Sigmoid colon (tissue), 7 donors: Measurements from ENCODE around the gene LINC00305. TPM values are rescaled to one million over a fixed set of nuclear protein-coding genes. Genes with fewer than 3 reads are reported as not detected.

Experiments
- DNase-seq: peaks from one replicate; pipeline ENCODE4 v3.0.0-alpha.2; 2019
- H3K27ac ChIP-seq, 4 donors: fragments of 200-600 bp; sonication (generic); one replicate each; pipeline ENCODE4 v1.5.1; 2016 to 2019; ENCODE audit warnings: mild to moderate bottlenecking in 1 of 4
- H3K27me3 ChIP-seq, 3 donors: fragments of 200-600 bp; sonication (generic); one replicate each; pipeline ENCODE4 v1.5.1; 2019; ENCODE audit warnings: mild to moderate bottlenecking in 1 of 3
- H3K36me3 ChIP-seq, 4 donors: fragments of 200-600 bp; sonication (generic); one replicate each; pipeline ENCODE4 v1.5.1; 2016 to 2019
- H3K4me1 ChIP-seq, 4 donors: fragments of 200-600 bp; sonication (generic); one replicate each; pipeline ENCODE4 v1.5.1; 2017 to 2019
- H3K4me3 ChIP-seq, 4 donors: fragments of 200-600 bp; sonication (generic); one replicate each; pipeline ENCODE4 v1.5.1; 2017 to 2019; ENCODE audit warnings: mild to moderate bottlenecking in 2 of 4, moderate library complexity in 1 of 4
- H3K9me3 ChIP-seq, 4 donors: fragments of 200-600 bp in 3 of 4; sonication (generic) in 3 of 4; one replicate each; pipeline versions ENCODE4 v1.5.1 to v1.6.1; 2013 to 2019
- CTCF ChIP-seq, 4 experiments: fragments of 450-650 bp in 3 of 4; fragments of 200-600 bp in 1 of 4; IDR thresholded peaks; one replicate each; pipeline ENCODE4 v1.5.1; 2016 to 2019; ENCODE audit warnings: antibody characterized with exemption in 4 of 4, mild to moderate bottlenecking in 3 of 4, moderate library complexity in 2 of 4
- EP300 ChIP-seq, 4 donors: sonication (generic); formaldehyde crosslinking; IDR thresholded peaks; one replicate each; pipeline ENCODE4 v1.6.1; 2017; ENCODE audit warnings: antibody characterized with exemption in 4 of 4
- POLR2A ChIP-seq, 2 donors: fragments of 450-650 bp; IDR thresholded peaks; one replicate each; pipeline ENCODE4 v1.6.1; 2016; ENCODE audit warnings: antibody characterized with exemption in 2 of 2, mild to moderate bottlenecking in 2 of 2, moderate library complexity in 2 of 2
- POLR2AphosphoS5 ChIP-seq, 4 donors: sonication (generic); formaldehyde crosslinking; IDR thresholded peaks; one replicate each; pipeline ENCODE4 v1.6.1; 2017; ENCODE audit warnings: antibody characterized with exemption in 4 of 4
- WGBS, 2 donors: extraction: QIAGEN DNeasy Blood & Tissue Kit; methylation state at CpG; one replicate each; pipeline ENCODE4 v1.1.7; 2013; 5-methylcytosine and 5-hydroxymethylcytosine counted together
- intact Hi-C: fragments of 100-400 bp; cut with DNase I; formaldehyde crosslinking; loops from one replicate; pipeline ENCODE4 v1.15.1; 2023
- polyA plus RNA-seq, 3 donors: library from polyadenylated mRNA; stranded (reverse); fragments of 200-250 nt; gene quantifications; one replicate each; pipeline ENCODE4 v1.2.3, GENCODE V29; 2013
- total RNA-seq, 4 donors: library from RNA; depleted of rRNA; stranded (reverse); fragments of >200 nt; gene quantifications; one replicate each; pipeline ENCODE4 v1.1.0, GENCODE V29; 2016
- donor health status: healthy with polysubstance abuse.
- donor health status: Bipolar disorder and iron deficiency.
- donor health status: healthy.

LINC00305 gene
- total and polyA plus RNA-seq, 7 donors: not detected

- 50 to 59% methylated on average over 2 of the region's 2 CpGs for WGBS, 2 donors
- Histone ChIP-seq H3K27me3 (no peaks in the 10 kb centered on the region), H3K27ac (no peak overlapping the region), H3K4me1 (no peaks in the 10 kb centered on the region), H3K4me3 (no peak overlapping the region), H3K9me3 (no peaks in the 10 kb centered on the region), H3K36me3 (no peaks in the 10 kb centered on the region)
- intact Hi-C loops: no loop called here
- no peak for DNase-seq
- TF ChIP-seq POLR2A (IDR thresholded peaks at IDR 0.05): no peak
- TF ChIP-seq EP300 (IDR thresholded peaks at IDR 0.05): no peak
- no peak for TF ChIP-seq POLR2AphosphoS5 (IDR thresholded peaks at IDR 0.05)
- no peak for TF ChIP-seq CTCF (IDR thresholded peaks at IDR 0.05)
Measured at GRCh38 chr18:64052772-64053171, 96.1 kb downstream of the LINC00305 start.

GRCh38 chr18:64044616-64045015 lies 104.3 kb downstream of the LINC00305 start:
- no peak for TF ChIP-seq EP300 (IDR thresholded peaks at IDR 0.05)
- DNase-seq: no peak
- WGBS, 2 donors: 23 to 75% methylated on average over 5 of the region's 5 CpGs
- H3K27ac ChIP-seq: no peak overlapping the region
- H3K4me3 ChIP-seq: no peak overlapping the region
- H3K9me3 ChIP-seq: no peaks in the 10 kb centered on the region
- no peaks in the 10 kb centered on the region for H3K36me3 ChIP-seq
- H3K4me1 ChIP-seq: no peaks in the 10 kb centered on the region
- H3K27me3 ChIP-seq: no peaks in the 10 kb centered on the region
- intact Hi-C loops: no loop called here

- TF ChIP-seq EP300 (IDR thresholded peaks at IDR 0.05) (no peak), CTCF (IDR thresholded peaks at IDR 0.05) (no peak), POLR2AphosphoS5 (IDR thresholded peaks at IDR 0.05) (no peak), POLR2A (IDR thresholded peaks at IDR 0.05) (no peak)
- 93 to 96% methylated on average over 24 of the region's 24 CpGs for WGBS, 2 donors
- Histone ChIP-seq H3K36me3 (no peaks in the 10 kb centered on the region), H3K27me3 (no peaks in the 10 kb centered on the region), H3K4me1 (no peaks in the 10 kb centered on the region), H3K9me3 (no peaks in the 10 kb centered on the region), H3K27ac (no peak overlapping the region), H3K4me3 (no peak overlapping the region)
- intact Hi-C loops: no loop called here
- no peak for DNase-seq
Measured at GRCh38 chr18:64042728-64043358, 106.0 kb downstream of the LINC00305 start.

- Histone ChIP-seq H3K27ac (no peak overlapping the region), H3K36me3 (no peaks in the 10 kb centered on the region), H3K9me3 (no peaks in the 10 kb centered on the region), H3K4me1 (no peaks in the 10 kb centered on the region), H3K27me3 (no peaks in the 10 kb centered on the region), H3K4me3 (no peak overlapping the region)
- TF ChIP-seq CTCF (IDR thresholded peaks at IDR 0.05) (peak in 2 of 4 experiments; percentile 11 to 25), POLR2AphosphoS5 (IDR thresholded peaks at IDR 0.05) (no peak), EP300 (IDR thresholded peaks at IDR 0.05) (no peak), POLR2A (IDR thresholded peaks at IDR 0.05) (no peak)
- DNase-seq: no peak
- 19 to 21% methylated on average over 3 of the region's 3 CpGs for WGBS, 2 donors
- intact Hi-C loops: no loop called here
Measured at GRCh38 chr18:64037812-64038414, 111.0 kb downstream of the LINC00305 start.

- no peak for DNase-seq
- intact Hi-C loops: no loop called here
- Histone ChIP-seq H3K4me1 (no peaks in the 10 kb centered on the region), H3K4me3 (no peak overlapping the region), H3K27me3 (no peaks in the 10 kb centered on the region), H3K9me3 (no peaks in the 10 kb centered on the region), H3K36me3 (no peaks in the 10 kb centered on the region), H3K27ac (no peak overlapping the region)
- 64 to 76% methylated on average over 6 of the region's 6 CpGs for WGBS, 2 donors
- no peak for TF ChIP-seq EP300 (IDR thresholded peaks at IDR 0.05)
- no peak for TF ChIP-seq POLR2AphosphoS5 (IDR thresholded peaks at IDR 0.05)
- no peak for TF ChIP-seq POLR2A (IDR thresholded peaks at IDR 0.05)
- no peak for TF ChIP-seq CTCF (IDR thresholded peaks at IDR 0.05)
Measured at GRCh38 chr18:64032312-64032711, 116.6 kb downstream of the LINC00305 start.
